SH-SY5Y (cell line): ENCODE measurements around the gene HOXB8.

Experiments
- GATA2 ChIP-seq: IDR thresholded peaks from 2 replicates; pipeline ENCODE4 v1.6.1; 2011; ENCODE audit warnings: mild to moderate bottlenecking, low read depth, low read length
- GATA3 ChIP-seq: IDR thresholded peaks from 2 replicates; pipeline ENCODE4 v1.6.1; 2011; ENCODE audit warnings: low read depth, mild to moderate bottlenecking, low read length, moderate library complexity

- TF ChIP-seq GATA2 (no peak), GATA3 (no peak)
These were observed 50.0 kb downstream of the HOXB8 start for GRCh38 chr17:48565022-48565554.
